Stimulated activated naive CD4-positive, alpha-beta T cell treated with Interleukin-2 at 50 U/mL for 16 hours (primary cell): ENCODE measurements around the gene COL19A1.
"Not testable (repeated sequence)": the region's sequence is repeated elsewhere in the genome, so short reads cannot be mapped to it uniquely, and the experiment has no call there.

ENCODE experiments used
- DNase-seq: peaks from one replicate; lab custom pipeline; 2025; lab: John Stamatoyannopoulos, UW

Gene COL19A1

GRCh38 chr6:69866770-69867638, 648 bp downstream of the COL19A1 start:
- DNase-seq: peak; percentile 32

GRCh38 chr6:69867639-69867976, 1.3 kb downstream of the COL19A1 start:
- DNase-seq: no peak

DNA sequence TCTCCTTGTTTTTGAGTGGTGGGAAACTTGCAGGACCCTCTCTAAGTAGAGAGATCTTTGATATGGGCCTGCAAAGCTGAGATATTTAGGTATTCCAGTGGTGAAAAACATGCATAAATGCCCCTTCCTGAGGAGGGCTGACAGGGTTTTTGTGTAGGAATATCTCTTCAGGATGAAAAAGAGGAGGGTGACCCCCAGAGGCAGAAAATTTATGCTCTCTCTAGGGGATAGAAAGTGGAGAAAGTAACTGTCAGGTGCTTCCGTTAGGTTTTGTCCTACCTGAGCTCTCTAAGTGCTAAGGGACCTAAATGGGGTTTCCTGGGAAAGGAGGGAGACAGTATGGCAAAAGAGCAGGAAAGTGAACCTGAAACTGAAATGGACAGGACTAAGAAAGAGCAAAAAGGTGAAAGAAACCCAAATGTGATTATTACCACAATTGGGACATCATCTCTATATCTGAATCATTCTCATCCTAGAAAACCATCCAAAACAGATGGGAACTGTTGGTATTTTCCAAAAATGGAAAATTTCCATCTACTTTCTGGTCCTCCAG, 2.0 kb downstream of the COL19A1 start:
- DNase-seq: no peak

DNA sequence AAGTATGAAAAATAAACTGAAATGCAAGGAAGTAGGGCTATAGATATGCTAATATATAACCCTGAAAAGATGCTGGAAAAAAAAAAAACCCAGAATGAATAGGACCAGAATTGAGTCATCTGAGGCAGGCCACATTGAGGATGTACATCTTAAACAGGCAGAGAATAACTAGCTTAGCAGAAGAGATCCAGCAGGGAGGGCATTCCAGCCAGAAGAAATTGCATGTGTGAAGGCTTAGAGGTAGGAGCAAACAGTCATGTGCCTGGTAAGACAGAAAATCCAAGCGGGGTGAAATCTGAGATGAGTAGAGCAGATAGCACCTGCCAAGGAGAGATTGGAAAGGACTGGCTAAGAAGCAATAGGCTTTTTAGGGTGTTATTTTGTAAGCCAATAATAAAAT, 2.6 kb downstream of the COL19A1 start:
- DNase-seq: no peak

GRCh38 chr6:69871107-69871506, 4.8 kb downstream of the COL19A1 start:
- DNase-seq: no peak

DNA sequence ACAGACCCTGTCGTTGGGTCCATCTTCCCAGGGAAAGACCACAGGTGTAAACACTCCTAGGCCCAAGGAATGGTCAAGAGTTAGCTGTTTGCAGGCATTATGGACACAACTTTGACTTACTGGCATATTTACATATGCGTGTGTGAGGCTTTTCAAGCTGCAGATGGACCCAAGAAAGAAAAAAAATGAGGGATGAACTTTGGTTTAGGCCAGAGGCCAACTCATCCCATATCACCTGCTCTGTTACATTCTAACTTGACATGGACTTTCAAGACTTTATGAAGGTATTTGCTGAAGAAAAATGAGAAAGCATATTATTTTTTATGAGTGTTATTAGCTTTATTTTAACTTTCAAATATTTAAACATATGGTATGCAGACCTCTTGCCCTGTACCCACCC, 6.9 kb downstream of the COL19A1 start:
- no peak for DNase-seq

- no peak for DNase-seq
Measured at GRCh38 chr6:69875715-69876114, 9.4 kb downstream of the COL19A1 start.

- DNase-seq: no peak
Measured at GRCh38 chr6:69878795-69879194, 12.4 kb downstream of the COL19A1 start.

DNA sequence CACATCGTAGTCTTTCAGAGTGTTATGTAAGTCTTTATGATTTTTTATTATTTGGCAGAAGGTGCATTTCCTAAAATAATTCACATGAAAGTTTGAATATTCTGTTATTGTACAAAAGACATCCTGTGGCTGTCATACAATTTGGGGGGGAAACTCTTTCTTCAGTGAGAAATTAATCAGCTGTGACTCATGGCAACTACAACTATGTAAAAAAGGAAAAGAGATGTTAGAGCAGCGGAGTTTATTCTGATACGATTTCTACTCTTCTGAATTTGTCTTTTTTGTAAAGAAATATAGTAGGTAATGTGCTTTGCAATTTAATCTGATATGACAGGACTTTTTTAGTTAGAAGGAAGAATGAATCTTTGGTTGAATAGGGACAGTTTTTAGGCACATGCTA, 14.2 kb downstream of the COL19A1 start:
- no peak for DNase-seq

GRCh38 chr6:69881322-69882151, 15.2 kb downstream of the COL19A1 start:
- DNase-seq: no peak

DNA sequence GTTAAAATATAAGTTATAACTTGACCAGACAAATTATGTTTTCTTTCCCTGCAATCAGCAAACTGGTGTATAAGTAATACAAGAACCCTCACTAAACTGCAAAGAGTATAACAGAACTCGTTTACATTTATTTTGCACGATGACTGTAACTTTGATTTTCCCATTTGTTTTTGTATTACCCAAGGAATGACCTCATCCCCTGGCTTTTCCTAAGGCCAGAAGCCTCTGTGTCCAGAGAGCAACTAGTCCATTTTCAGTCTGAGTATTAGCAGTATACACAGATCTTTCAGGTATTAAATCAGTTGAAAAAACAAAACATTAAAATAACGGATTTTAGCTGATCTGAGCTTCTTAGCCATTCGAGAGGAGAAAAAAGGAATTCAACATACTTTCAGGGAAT, 17.2 kb downstream of the COL19A1 start:
- DNase-seq: no peak

DNA sequence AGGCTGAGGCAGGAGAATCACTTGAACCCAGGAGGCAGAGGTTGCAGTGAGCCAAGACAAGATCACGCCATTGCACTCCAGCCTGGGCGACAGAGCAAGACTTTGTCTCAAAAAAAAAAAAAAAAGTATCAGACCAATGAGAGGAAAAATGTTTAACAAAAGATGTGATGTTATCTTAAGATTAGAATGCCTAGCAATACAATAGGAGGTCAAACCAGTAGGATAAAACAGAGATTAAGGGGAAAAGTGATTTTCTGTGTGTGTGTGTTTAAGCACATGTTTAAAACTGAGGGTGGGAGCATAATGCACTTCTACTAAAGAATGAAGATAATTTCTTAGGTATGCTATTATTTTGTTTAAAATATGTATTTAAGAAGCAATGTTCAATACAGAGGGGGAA, 17.9 kb downstream of the COL19A1 start:
- DNase-seq: no peak

GRCh38 chr6:69887026-69887425, 20.7 kb downstream of the COL19A1 start:
- no peak for DNase-seq

GRCh38 chr6:69887714-69888345, 21.5 kb downstream of the COL19A1 start:
- DNase-seq: no peak

DNA sequence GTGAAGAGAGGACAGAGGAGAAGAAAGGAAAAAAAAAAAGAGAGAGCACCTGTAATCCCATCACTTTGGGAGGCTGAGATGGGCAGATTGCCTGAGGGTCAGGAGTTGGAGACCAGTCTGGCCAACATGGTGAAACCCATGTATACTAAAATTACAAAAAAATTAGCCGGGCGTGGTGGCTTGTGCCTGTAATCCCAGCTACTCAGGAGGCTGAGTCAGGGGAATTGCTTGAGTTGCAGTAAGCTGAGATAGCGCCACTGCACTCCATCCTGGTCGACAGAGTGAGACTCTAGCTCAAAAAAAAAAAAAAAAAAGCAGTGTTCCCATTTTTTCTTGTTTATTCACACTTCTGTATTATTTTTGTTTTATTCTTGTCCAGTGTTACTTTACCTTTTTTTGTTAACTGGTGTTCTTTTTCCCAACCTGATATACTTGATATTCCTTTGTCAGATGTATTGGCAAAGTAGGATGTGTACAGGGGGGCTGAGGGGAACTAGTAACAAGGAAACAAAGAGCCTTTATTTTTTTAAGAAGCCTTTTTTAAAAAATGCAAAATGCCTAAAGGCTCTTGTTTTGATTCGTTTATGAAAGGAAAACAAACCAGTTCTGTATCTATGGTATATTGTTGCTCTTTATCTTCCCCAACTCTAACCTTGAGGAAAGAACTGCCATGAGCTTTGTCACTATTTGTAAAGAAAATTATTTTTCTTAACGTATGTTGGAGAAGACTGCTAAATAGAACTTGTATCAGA, 22.3 kb downstream of the COL19A1 start:
- DNase-seq: no peak

GRCh38 chr6:69889234-69889974, 23.0 kb downstream of the COL19A1 start:
- not testable (repeated sequence) for DNase-seq

GRCh38 chr6:69892561-69892960, 26.2 kb downstream of the COL19A1 start:
- DNase-seq: not testable (repeated sequence)

- DNase-seq: not testable (repeated sequence)
Measured at GRCh38 chr6:69893266-69893665, 26.9 kb downstream of the COL19A1 start.

DNA sequence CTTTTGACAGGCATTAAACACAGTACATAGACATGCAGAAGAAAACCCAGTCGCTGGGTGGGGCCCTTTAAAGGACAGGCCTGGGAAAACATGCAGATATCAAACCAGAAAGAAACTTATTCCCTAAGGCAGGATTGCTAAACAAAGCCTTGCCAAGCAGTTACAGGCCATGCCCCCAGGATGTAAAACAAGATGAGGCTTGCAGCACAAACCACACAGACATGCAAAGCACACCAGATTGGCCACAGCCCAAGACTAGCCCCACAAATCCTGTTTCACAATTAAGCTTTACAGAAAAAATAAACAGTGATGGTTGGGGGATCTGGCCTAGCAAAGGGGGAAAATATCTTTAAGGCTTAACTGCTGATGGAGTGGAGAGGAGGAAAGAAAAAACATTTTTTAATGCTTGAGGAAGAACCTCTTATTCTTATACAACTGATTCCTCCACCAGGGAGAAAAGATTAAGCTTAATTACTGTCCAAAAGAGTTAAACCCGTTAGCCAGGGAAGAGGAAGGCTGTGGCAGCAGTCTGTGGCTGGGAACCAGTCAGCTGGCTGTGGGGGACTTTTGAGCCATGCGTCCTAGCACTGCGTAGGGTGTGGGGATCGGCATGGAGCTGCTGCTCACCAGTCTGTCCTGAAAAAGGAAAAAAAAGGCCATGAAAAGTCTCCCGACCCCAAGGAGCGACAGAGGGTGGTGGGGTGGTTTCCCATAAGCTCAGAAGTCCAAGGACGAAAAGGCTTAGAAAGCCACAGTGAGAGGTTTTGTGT, 28.4 kb downstream of the COL19A1 start:
- DNase-seq: no peak

DNA sequence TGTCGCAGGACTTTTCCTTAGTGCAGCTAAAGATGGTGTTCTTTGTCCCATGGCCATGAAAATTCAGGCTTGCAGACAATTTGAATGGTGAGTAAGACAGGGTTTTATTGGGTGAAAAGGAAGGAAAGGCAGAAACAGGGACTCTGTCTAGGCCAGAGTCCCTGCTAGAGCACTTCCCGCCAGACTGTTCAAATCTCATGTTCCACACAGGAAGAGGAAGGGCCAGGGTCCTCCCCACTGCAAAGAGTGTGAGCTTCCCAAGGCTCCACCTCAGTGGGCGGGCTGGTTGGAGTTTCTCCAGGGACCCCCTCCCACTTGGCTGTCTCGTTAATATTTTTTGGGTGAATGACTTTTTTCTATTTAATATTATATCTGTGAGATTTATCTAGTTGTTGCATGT, 29.0 kb downstream of the COL19A1 start:
- no peak for DNase-seq
